Uterus (tissue), 4 donors: ENCODE results near the gene CIB4. TPM values are rescaled to one million over a fixed set of nuclear protein-coding genes. Genes with fewer than 3 reads are reported as not detected.

Experiments used
- DNase-seq, 2 donors: peaks; one replicate each; pipeline ENCODE4 v3.0.0-alpha.2; 2019 to 2020
- H3K27ac ChIP-seq, 2 donors: fragments of 200-600 bp; sonication (generic); 1 replicate in 1 of 2; 2 replicates in 1 of 2; pipeline ENCODE4 v1.5.1; 2016 to 2018
- H3K27me3 ChIP-seq, 2 donors: fragments of 200-600 bp; sonication (generic); one replicate each; pipeline ENCODE4 v1.5.1; 2018 to 2019; ENCODE audit warnings: control low read depth in 1 of 2
- H3K36me3 ChIP-seq, 2 donors: fragments of 200-600 bp; sonication (generic); one replicate each; pipeline ENCODE4 v1.5.1; 2019; ENCODE audit warnings: control low read depth in 1 of 2
- H3K4me1 ChIP-seq, 2 donors: fragments of 200-600 bp; sonication (generic); one replicate each; pipeline ENCODE4 v1.5.1; 2018 to 2019; ENCODE audit warnings: control low read depth in 1 of 2
- H3K4me3 ChIP-seq, 2 donors: fragments of 200-600 bp; sonication (generic); 1 replicate in 1 of 2; 2 replicates in 1 of 2; pipeline ENCODE4 v1.5.1; 2018 to 2019; ENCODE audit warnings: mild to moderate bottlenecking in 1 of 2
- H3K9me3 ChIP-seq, 2 donors: fragments of 200-600 bp; sonication (generic); one replicate each; pipeline ENCODE4 v1.5.1; 2019; ENCODE audit warnings: control low read depth in 1 of 2
- POLR2A ChIP-seq, 2 donors: fragments of 450-650 bp; IDR thresholded peaks; one replicate each; pipeline ENCODE4 v1.6.1; 2016; ENCODE audit warnings: antibody characterized with exemption in 2 of 2, mild to moderate bottlenecking in 1 of 2, moderate library complexity in 1 of 2
- intact Hi-C: fragments of 100-400 bp; cut with DNase I; formaldehyde crosslinking; loops from one replicate; pipeline ENCODE4 v1.15.1; 2023; ENCODE audit warnings: low total_unique reads
- total RNA-seq, 4 donors: library from RNA; depleted of rRNA in 3 of 4; stranded (reverse); fragments of >200 nt in 3 of 4; gene quantifications; one replicate each; pipeline versions ENCODE4 v1.1.0 to v1.2.4, GENCODE V29; 2014 to 2023
- TF ChIP-seq, protein P1 (sequence below), 4 experiments: fragments of 200-600 bp in 2 of 4; fragments of 450-650 bp in 2 of 4; sonication (generic) in 2 of 4; IDR thresholded peaks; one replicate each; pipeline ENCODE4 v1.5.1; 2016 to 2019; ENCODE audit warnings: antibody characterized with exemption in 4 of 4, mild to moderate bottlenecking in 2 of 4, moderate library complexity in 1 of 4
- donor health status: DM: yes; HTN: yes; CAD: no.

Gene CIB4
- total RNA-seq, 4 donors from 2014 or later = 0.61 TPM; not detected in 3

DNA sequence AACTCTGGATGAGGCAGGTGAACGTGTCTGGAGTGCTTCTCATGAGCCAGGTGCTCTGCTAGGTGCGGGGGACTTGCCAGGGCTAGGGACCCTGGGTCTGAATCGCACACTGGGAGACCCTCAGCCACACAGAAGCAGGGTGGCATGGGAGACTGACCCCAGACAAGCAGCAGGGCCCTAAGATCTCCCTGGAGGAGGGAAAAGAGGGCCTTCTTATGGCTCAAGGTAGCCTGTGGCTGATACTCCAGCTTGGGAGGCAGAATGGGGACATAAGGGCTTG, 12.8 kb upstream of the CIB4 start:
- H3K9me3 ChIP-seq = no peaks in the 10 kb centered on the region
- no peaks in the 10 kb centered on the region for H3K4me1 ChIP-seq
- intact Hi-C loops = no loop called here
- no peak overlapping the region for H3K4me3 ChIP-seq
- TF ChIP-seq, protein P1, sequence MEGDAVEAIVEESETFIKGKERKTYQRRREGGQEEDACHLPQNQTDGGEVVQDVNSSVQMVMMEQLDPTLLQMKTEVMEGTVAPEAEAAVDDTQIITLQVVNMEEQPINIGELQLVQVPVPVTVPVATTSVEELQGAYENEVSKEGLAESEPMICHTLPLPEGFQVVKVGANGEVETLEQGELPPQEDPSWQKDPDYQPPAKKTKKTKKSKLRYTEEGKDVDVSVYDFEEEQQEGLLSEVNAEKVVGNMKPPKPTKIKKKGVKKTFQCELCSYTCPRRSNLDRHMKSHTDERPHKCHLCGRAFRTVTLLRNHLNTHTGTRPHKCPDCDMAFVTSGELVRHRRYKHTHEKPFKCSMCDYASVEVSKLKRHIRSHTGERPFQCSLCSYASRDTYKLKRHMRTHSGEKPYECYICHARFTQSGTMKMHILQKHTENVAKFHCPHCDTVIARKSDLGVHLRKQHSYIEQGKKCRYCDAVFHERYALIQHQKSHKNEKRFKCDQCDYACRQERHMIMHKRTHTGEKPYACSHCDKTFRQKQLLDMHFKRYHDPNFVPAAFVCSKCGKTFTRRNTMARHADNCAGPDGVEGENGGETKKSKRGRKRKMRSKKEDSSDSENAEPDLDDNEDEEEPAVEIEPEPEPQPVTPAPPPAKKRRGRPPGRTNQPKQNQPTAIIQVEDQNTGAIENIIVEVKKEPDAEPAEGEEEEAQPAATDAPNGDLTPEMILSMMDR (IDR thresholded peaks at IDR 0.05) = no peak
- no peak for TF ChIP-seq POLR2A (IDR thresholded peaks at IDR 0.05)
- no peaks in the 10 kb centered on the region for H3K27me3 ChIP-seq
- DNase-seq = no peak
- no peaks in the 10 kb centered on the region for H3K36me3 ChIP-seq
- H3K27ac ChIP-seq = no peak overlapping the region

DNA sequence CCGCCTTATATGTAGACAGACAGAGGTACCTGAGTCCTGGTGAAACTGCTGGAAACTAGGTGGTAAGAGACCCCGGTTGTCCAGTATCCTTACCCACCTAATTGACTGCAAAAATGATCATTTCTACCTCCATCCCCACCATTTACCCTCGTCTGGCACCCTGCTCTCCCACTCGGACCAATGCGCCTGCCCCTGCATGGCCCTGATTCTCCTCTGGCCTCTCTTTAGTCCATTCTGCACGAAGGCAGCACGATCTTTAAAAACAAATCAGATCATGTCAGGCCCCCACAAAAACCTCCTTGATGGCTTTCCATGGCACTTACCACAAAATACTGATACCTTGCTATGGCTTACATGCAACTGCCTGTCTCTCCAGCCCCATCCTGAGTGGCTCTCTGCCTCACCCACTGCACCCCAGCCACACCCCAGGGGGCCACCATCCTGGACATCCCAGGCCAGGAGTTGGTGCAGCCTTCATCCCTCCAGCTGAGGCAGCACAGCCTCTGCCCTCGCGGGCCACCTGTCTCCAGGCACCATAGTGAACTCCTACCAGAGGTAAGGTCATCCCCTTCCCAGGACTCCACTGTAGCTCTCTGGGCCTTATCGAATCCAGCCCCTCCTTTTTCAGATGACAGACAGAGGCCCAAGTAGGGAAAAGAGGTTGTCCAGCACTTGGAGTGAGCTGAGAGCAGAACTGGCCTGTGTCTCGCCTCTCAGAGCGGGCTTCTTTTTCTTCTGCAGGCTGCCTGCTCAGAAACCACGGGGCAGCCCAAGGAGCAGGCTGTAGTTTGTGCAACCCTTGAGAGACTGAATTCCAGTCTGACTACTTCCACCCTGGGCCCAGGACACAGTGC, 12.3 kb upstream of the CIB4 start:
- no peak for DNase-seq
- Histone ChIP-seq H3K27me3 (no peaks in the 10 kb centered on the region), H3K4me1 (no peaks in the 10 kb centered on the region), H3K4me3 (no peak overlapping the region), H3K36me3 (no peaks in the 10 kb centered on the region), H3K27ac (peak overlapping the region in 1 of 2 donors; percentile 51), H3K9me3 (no peaks in the 10 kb centered on the region)
- intact Hi-C loops = no loop called here
- no peak for TF ChIP-seq POLR2A (IDR thresholded peaks at IDR 0.05)
- TF ChIP-seq, protein P1 (IDR thresholded peaks at IDR 0.05) = no peak

DNA sequence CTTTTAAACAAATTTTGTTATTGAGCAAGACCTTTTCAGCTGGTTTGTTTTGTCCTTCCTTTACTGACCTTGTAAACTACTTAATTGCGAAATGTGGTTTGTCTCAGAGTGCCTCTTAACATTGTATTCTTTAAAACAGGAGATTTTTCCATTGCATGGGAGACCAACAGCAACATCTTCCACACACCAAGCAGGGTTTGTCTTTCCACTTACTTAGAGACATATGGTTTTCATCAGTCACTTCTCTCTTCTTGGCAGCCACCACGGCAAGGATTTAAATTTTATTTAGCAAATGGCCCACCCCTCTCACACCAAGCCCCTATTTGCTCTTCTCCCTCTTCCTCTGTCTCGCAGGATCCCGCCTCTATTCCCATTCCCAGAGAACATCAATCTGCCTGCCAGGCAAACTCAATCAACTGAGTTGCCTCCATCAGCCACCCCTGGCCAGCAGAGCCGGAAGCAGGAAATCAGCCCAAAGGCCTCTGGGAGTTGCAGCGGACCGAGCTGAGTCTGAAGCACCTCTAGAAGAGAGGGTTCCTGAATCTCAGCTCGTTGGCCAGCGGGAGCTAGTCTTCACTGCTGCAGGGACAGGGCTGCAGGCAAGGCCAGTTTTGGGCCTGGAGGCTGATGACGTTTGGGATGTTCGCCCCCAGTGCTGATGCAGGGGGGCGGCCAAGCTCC, 11.3 kb upstream of the CIB4 start:
- H3K9me3 ChIP-seq = no peaks in the 10 kb centered on the region
- no peaks in the 10 kb centered on the region for H3K4me1 ChIP-seq
- H3K27me3 ChIP-seq = no peaks in the 10 kb centered on the region
- intact Hi-C loops = no loop called here
- TF ChIP-seq POLR2A (IDR thresholded peaks at IDR 0.05) = no peak
- TF ChIP-seq, protein P1 (IDR thresholded peaks at IDR 0.05) = no peak
- H3K36me3 ChIP-seq = no peaks in the 10 kb centered on the region
- DNase-seq = peak; percentile 30 to 51
- peak overlapping the region; percentile 38 to 51 for H3K27ac ChIP-seq
- no peak overlapping the region for H3K4me3 ChIP-seq

DNA sequence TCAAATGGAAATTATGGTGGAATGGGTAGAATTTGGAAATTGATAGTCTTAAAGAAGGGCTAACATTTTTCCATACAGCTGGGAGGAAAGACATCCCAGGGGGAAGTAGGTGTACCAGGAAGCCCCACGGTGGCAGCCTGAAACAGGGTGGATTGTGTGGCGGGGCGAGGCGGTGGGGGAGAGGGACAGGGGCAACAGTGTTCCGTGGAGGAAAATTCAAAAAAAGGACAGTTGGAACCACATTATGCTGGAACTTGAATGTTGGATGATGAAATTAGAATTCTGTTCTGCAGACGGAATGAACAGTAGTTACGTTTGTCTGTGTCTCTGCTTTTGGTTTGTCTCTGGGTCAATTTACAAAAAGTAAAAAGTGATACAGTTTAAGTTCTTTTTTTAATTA, 10.6 kb upstream of the CIB4 start:
- Histone ChIP-seq H3K27ac (peak overlapping the region; percentile 38 to 51), H3K4me1 (no peaks in the 10 kb centered on the region), H3K9me3 (no peaks in the 10 kb centered on the region), H3K36me3 (no peaks in the 10 kb centered on the region), H3K4me3 (no peak overlapping the region), H3K27me3 (no peaks in the 10 kb centered on the region)
- no peak for DNase-seq
- intact Hi-C loops = no loop called here
- TF ChIP-seq, protein P1 (IDR thresholded peaks at IDR 0.05) = no peak
- no peak for TF ChIP-seq POLR2A (IDR thresholded peaks at IDR 0.05)

DNA sequence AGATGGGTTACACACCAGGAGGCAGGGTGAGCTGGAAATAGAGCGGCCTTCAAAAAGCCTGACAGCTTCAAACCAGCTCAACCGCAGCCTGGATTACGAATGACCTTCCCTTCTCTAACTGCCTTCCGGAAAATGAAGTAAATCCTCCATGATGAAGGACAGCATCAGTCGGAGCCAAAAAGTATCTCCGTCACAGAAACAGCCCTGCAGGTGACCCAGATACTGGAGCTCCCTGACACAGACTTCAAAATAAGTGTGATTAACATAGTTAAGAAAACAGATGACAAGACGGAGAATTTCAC, 10.3 kb upstream of the CIB4 start:
- H3K4me3 ChIP-seq = no peak overlapping the region
- no peaks in the 10 kb centered on the region for H3K36me3 ChIP-seq
- no peak for TF ChIP-seq POLR2A (IDR thresholded peaks at IDR 0.05)
- TF ChIP-seq, protein P1 (IDR thresholded peaks at IDR 0.05) = no peak
- no peaks in the 10 kb centered on the region for H3K9me3 ChIP-seq
- intact Hi-C loops = no loop called here
- peak overlapping the region in 1 of 2 donors; percentile 51 for H3K27ac ChIP-seq
- H3K4me1 ChIP-seq = no peaks in the 10 kb centered on the region
- no peaks in the 10 kb centered on the region for H3K27me3 ChIP-seq
- no peak for DNase-seq
